Type B pancreatic cell (in vitro differentiated cells): ENCODE data around the gene HRH1. TPM values are rescaled to one million over a fixed set of nuclear protein-coding genes. Genes with fewer than 3 reads are reported as not detected.

Experiments used
- DNase-seq: peaks from one replicate; pipeline ENCODE4 v3.0.0; 2021; ENCODE audit warnings: mixed read lengths; ENCODE audit not compliant: unreplicated experiment; ENCODE audit errors: extremely low spot score
- H3K27ac Mint-ChIP-seq: 2 replicates; pipeline ENCODE4 v1.8.0; 2021; ENCODE audit warnings: mild to moderate bottlenecking, mixed read lengths
- H3K27me3 Mint-ChIP-seq: 2 replicates; pipeline ENCODE4 v1.8.0; 2021; ENCODE audit warnings: mixed read lengths
- H3K36me3 Mint-ChIP-seq: 2 replicates; pipeline ENCODE4 v1.8.0; 2021; ENCODE audit warnings: mixed read lengths
- H3K4me1 Mint-ChIP-seq: one replicate; pipeline ENCODE4 v1.8.0; 2021; ENCODE audit warnings: mixed read lengths; ENCODE audit not compliant: unreplicated experiment
- H3K4me3 Mint-ChIP-seq: 2 replicates; pipeline ENCODE4 v1.8.0; 2021; ENCODE audit warnings: mild to moderate bottlenecking, mixed read lengths
- H3K9me3 Mint-ChIP-seq: 2 replicates; pipeline ENCODE4 v1.8.0; 2021; ENCODE audit warnings: mixed read lengths
- CTCF ChIP-seq: fragments of 200-600 bp; sonication (generic); conservative IDR thresholded peaks from 2 replicates; pipeline ENCODE4 v1.5.0; 2021; ENCODE audit warnings: antibody characterized with exemption, mild to moderate bottlenecking
- total RNA-seq: library from RNA; stranded (reverse); gene quantifications from 2 replicates; pipeline ENCODE4 v1.2.1, GENCODE V29; 2021; ENCODE audit warnings: low replicate concordance

Gene HRH1
- total RNA-seq, 1 donor from 2014 or later, result 4.7 TPM

- DNase-seq, result no peak
- peaks cover 8% of the 10 kb centered on the region for H3K36me3 Mint-ChIP-seq
- TF ChIP-seq CTCF, result no peak
- H3K27ac Mint-ChIP-seq, result peak overlapping the region; percentile 97
- H3K4me1 Mint-ChIP-seq, result peaks cover 30% of the 10 kb centered on the region
- no peaks in the 10 kb centered on the region for H3K9me3 Mint-ChIP-seq
- H3K27me3 Mint-ChIP-seq, result no peaks in the 10 kb centered on the region
- peak overlapping the region; percentile 97 for H3K4me3 Mint-ChIP-seq
Observed at GRCh38 chr3:11273891-11274291, 119.6 kb downstream of the HRH1 start.

GRCh38 chr3:11274566-11275142 lies 120.4 kb downstream of the HRH1 start:
- H3K27ac Mint-ChIP-seq, result no peak overlapping the region

GRCh38 chr3:11275926-11276325 lies 121.6 kb downstream of the HRH1 start:
- Mint-ChIP-seq H3K27me3 (no peaks in the 10 kb centered on the region), H3K9me3 (no peaks in the 10 kb centered on the region), H3K36me3 (peaks cover 8% of the 10 kb centered on the region), H3K4me1 (peaks cover 30% of the 10 kb centered on the region), H3K27ac (no peak overlapping the region), H3K4me3 (no peak overlapping the region)
- no peak for DNase-seq
- no peak for TF ChIP-seq CTCF

More at GRCh38 chr3:11274566-11275142, 120.4 kb downstream of the HRH1 start:
- DNase-seq, result no peak
- Mint-ChIP-seq H3K4me3 (peak overlapping the region; percentile 66), H3K4me1 (peaks cover 30% of the 10 kb centered on the region), H3K27me3 (no peaks in the 10 kb centered on the region), H3K36me3 (peaks cover 8% of the 10 kb centered on the region), H3K9me3 (no peaks in the 10 kb centered on the region)
- no peak for TF ChIP-seq CTCF

GRCh38 chr3:11276901-11277300 lies 122.6 kb downstream of the HRH1 start:
- DNase-seq, result no peak
- no peaks in the 10 kb centered on the region for H3K9me3 Mint-ChIP-seq
- H3K4me3 Mint-ChIP-seq, result no peak overlapping the region
- no peaks in the 10 kb centered on the region for H3K27me3 Mint-ChIP-seq
- H3K36me3 Mint-ChIP-seq, result peaks cover 8% of the 10 kb centered on the region
- no peak overlapping the region for H3K27ac Mint-ChIP-seq
- peaks cover 30% of the 10 kb centered on the region for H3K4me1 Mint-ChIP-seq
- no peak for TF ChIP-seq CTCF

GRCh38 chr3:11282250-11283138 lies 128.2 kb downstream of the HRH1 start:
- no peaks in the 10 kb centered on the region for H3K27me3 Mint-ChIP-seq
- H3K9me3 Mint-ChIP-seq, result no peaks in the 10 kb centered on the region
- peaks cover 13% of the 10 kb centered on the region for H3K4me1 Mint-ChIP-seq
- DNase-seq, result no peak
- H3K36me3 Mint-ChIP-seq, result peaks cover 4% of the 10 kb centered on the region
- H3K4me3 Mint-ChIP-seq, result peak overlapping the region; percentile 35
- H3K27ac Mint-ChIP-seq, result no peak overlapping the region
- TF ChIP-seq CTCF, result no peak
